Left lung (tissue), 10 donors: ENCODE measurements around the gene PHLDB2. TPM values are rescaled to one million over a fixed set of nuclear protein-coding genes. Genes with fewer than 3 reads are reported as not detected.

Experiments used
- ATAC-seq: fragments of 200-7000 bp; cut with Tn5 transposase; one replicate; pipeline ENCODE4 v1.9.1; 2020; ENCODE audit warnings: moderate library complexity
- DNase-seq, 4 donors: peaks; one replicate each; pipeline ENCODE4 v3.0.0-alpha.2; 2013 to 2020
- H3K27ac ChIP-seq, 2 donors: fragments of 200-600 bp; sonication (generic) in 1 of 2; one replicate each; pipeline versions ENCODE4 v1.5.0 to v1.8.0; 2020 to 2021
- H3K27me3 ChIP-seq, 2 donors: fragments of 200-600 bp; sonication (generic) in 1 of 2; one replicate each; pipeline versions ENCODE4 v1.5.0 to v1.8.0; 2020 to 2021
- H3K36me3 ChIP-seq, 2 donors: fragments of 200-600 bp; sonication (generic) in 1 of 2; one replicate each; pipeline versions ENCODE4 v1.5.0 to v1.8.0; 2020 to 2021
- H3K4me1 ChIP-seq, 2 donors: fragments of 200-600 bp; one replicate each; pipeline ENCODE4 v1.8.0; 2021
- H3K4me3 ChIP-seq, 2 donors: fragments of 200-600 bp; sonication (generic) in 1 of 2; one replicate each; pipeline versions ENCODE4 v1.5.0 to v1.8.0; 2020 to 2021; ENCODE audit warnings: mild to moderate bottlenecking in 1 of 2
- H3K9me3 ChIP-seq, 2 donors: fragments of 200-600 bp; sonication (generic) in 1 of 2; one replicate each; pipeline versions ENCODE4 v1.5.0 to v1.8.0; 2020 to 2021
- CTCF ChIP-seq, 2 donors: fragments of 200-600 bp; sonication (generic) in 1 of 2; IDR thresholded peaks; one replicate each; pipeline versions ENCODE4 v1.5.0 to v1.8.0; 2021; ENCODE audit warnings: antibody characterized with exemption in 2 of 2
- intact Hi-C, 2 donors: fragments of 100-400 bp; cut with DNase I; formaldehyde crosslinking; loops; one replicate each; pipeline versions ENCODE4 v1.11.2 to v1.14.2; 2022
- polyA plus RNA-seq, 6 donors: library from polyadenylated mRNA; unstranded; fragments of 120-200 nt; gene quantifications; one replicate each; pipeline ENCODE4 v1.2.1, GENCODE V29; 2013; ENCODE audit not compliant: insufficient read length in 6 of 6
- total RNA-seq, 2 donors: library from RNA; stranded (reverse); fragmentation: NEBNext Ultra II Directional; extraction: Animal tissue kit (Norgen Biotek cat#: 25700); gene quantifications; one replicate each; pipeline ENCODE4 v1.2.1, GENCODE V29; 2021
- donor health status: DM: no; HTN: yes; CAD: no.
- donor health status: DM: no; HTN: no; CAD: no.

PHLDB2 gene
- total and polyA plus RNA-seq, 8 donors = 38.0 to 71.0 (median 51.7) TPM

- DNase-seq (no peak), ATAC-seq (no peak)
- H3K4me1 ChIP-seq = peaks cover 4 to 12% of the 10 kb centered on the region in 2 donors
- no peak for TF ChIP-seq CTCF (IDR thresholded peaks at IDR 0.05)
- peaks cover 0 to 16% of the 10 kb centered on the region in 2 donors for H3K36me3 ChIP-seq
- intact Hi-C loops = no loop called here
- H3K9me3 ChIP-seq = no peaks in the 10 kb centered on the region
- no peaks in the 10 kb centered on the region for H3K27me3 ChIP-seq
- H3K27ac ChIP-seq = no peak overlapping the region
- H3K4me3 ChIP-seq = no peak overlapping the region
These were observed 80.8 kb downstream of the PHLDB2 start for GRCh38 chr3:111939873-111940272.

DNA sequence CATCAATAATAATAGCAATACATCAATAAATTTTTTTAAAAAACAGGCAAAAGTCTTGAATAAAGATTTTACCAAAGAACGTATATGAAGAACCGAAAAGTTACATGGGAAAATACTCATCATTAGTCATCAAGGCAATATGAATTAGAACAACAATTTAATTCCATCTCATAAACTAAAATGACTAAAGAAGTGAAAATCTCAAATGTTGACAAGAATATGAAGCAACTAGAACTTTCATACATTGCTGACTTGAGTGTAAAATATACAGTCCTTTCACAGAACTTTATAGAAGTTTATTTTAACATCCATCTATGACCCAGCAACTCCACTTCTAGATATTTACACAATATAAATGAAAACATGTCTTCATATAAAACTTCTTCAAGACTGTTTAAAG lies 84.5 kb downstream of the PHLDB2 start:
- no peak for DNase-seq
- Histone ChIP-seq H3K27me3 (no peaks in the 10 kb centered on the region), H3K9me3 (no peaks in the 10 kb centered on the region), H3K27ac (no peak overlapping the region), H3K4me3 (no peak overlapping the region), H3K36me3 (peaks cover 0 to 16% of the 10 kb centered on the region in 2 donors), H3K4me1 (no peaks in the 10 kb centered on the region)
- intact Hi-C loops = no loop called here
- no peak for ATAC-seq
- no peak for TF ChIP-seq CTCF (IDR thresholded peaks at IDR 0.05)

GRCh38 chr3:111944372-111944771 lies 85.3 kb downstream of the PHLDB2 start:
- ATAC-seq (no peak), DNase-seq (no peak)
- Histone ChIP-seq H3K9me3 (no peaks in the 10 kb centered on the region), H3K27ac (no peak overlapping the region), H3K4me1 (no peaks in the 10 kb centered on the region), H3K27me3 (no peaks in the 10 kb centered on the region), H3K36me3 (peaks cover 0 to 16% of the 10 kb centered on the region in 2 donors), H3K4me3 (no peak overlapping the region)
- no peak for TF ChIP-seq CTCF (IDR thresholded peaks at IDR 0.05)
- intact Hi-C loops = no loop called here

DNA sequence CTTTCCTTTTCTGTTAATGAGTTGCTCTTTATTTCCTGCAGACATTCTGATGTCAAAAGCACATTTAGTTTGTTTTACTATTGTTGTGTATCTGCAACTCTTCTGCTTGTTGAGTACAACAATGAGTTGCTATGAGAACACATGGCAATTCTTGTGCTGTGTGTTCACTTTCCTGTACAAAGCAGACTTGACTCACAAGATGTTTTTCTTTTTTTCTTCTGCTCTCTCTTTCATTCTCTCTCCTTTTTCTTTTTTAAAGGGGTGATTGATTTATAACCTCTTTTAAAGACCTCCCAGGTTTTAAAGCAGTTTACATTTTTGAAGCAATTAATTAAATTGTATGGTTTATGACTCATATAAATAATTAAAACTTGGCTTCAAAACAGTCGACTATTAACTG lies 88.2 kb downstream of the PHLDB2 start:
- intact Hi-C loops = no loop called here
- no peak for TF ChIP-seq CTCF (IDR thresholded peaks at IDR 0.05)

GRCh38 chr3:111948786-111949185 lies 89.7 kb downstream of the PHLDB2 start:
- H3K4me3 ChIP-seq = no peak overlapping the region
- no peak overlapping the region for H3K27ac ChIP-seq
- TF ChIP-seq CTCF (IDR thresholded peaks at IDR 0.05) = no peak
- peaks cover 0 to 3% of the 10 kb centered on the region in 2 donors for H3K36me3 ChIP-seq
- H3K9me3 ChIP-seq = no peaks in the 10 kb centered on the region
- no peaks in the 10 kb centered on the region for H3K27me3 ChIP-seq
- intact Hi-C loops = no loop called here
- DNase-seq (no peak), ATAC-seq (no peak)
- no peaks in the 10 kb centered on the region for H3K4me1 ChIP-seq

More for the DNA sequence above, 88.2 kb downstream of the PHLDB2 start:
- no peaks in the 10 kb centered on the region for H3K27me3 ChIP-seq
- DNase-seq (peak in 1 of 4 donors; percentile 39), ATAC-seq (peak; percentile 72)
- H3K4me3 ChIP-seq = no peak overlapping the region
- H3K36me3 ChIP-seq = no peaks in the 10 kb centered on the region
- H3K9me3 ChIP-seq = no peaks in the 10 kb centered on the region
- no peak overlapping the region for H3K27ac ChIP-seq
- H3K4me1 ChIP-seq = no peaks in the 10 kb centered on the region
